HEK293 (cell line): ENCODE results near the gene ADAMTS16.

Source experiments
- CTCF ChIA-PET: fragments of 350-600 bp; formaldehyde crosslinking; extraction: SDS; loops from one replicate; lab custom pipeline; 2021; ENCODE audit warnings: antibody characterized with exemption; lab: Yijun Ruan, JAX
- POLR2A ChIA-PET: fragments of 300-600 bp; formaldehyde crosslinking; extraction: SDS; loops from one replicate; lab custom pipeline; 2020; ENCODE audit warnings: antibody characterized with exemption, inconsistent platforms; lab: Yijun Ruan, JAX
- H3K27ac ChIP-seq: fragments of 200-500 bp; sonication (Bioruptor generic); 2 replicates; pipeline ENCODE4 v1.5.1; 2014; ENCODE audit warnings: low read depth, low read length, control low read depth, inconsistent platforms; ENCODE audit errors: extremely low read depth
- H3K36me3 ChIP-seq, 2 experiments: fragments of 200-500 bp in 1 of 2; sonication (Bioruptor generic) in 1 of 2; 1 replicate in 1 of 2; 2 replicates in 1 of 2; pipeline ENCODE4 v1.5.1; 2014 to 2017; ENCODE audit warnings: inconsistent platforms in 2 of 2, low read length in 2 of 2; ENCODE audit not compliant: control insufficient read depth in 2 of 2, insufficient read depth in 1 of 2
- H3K4me1 ChIP-seq: fragments of 200-500 bp; sonication (Bioruptor generic); 2 replicates; pipeline ENCODE4 v1.5.1; 2014; ENCODE audit warnings: mild to moderate bottlenecking, low read length, inconsistent platforms; ENCODE audit not compliant: control insufficient read depth, insufficient read depth
- H3K4me3 ChIP-seq: 2 replicates; pipeline ENCODE4 v1.5.1; 2011; ENCODE audit warnings: low read depth, mild to moderate bottlenecking, control low read depth, low read length, moderate library complexity
- H3K9me3 ChIP-seq: fragments of 200-500 bp; sonication (Bioruptor generic); 2 replicates; pipeline ENCODE4 v1.5.1; 2014; ENCODE audit warnings: low read depth, low read length, inconsistent platforms; ENCODE audit not compliant: control insufficient read depth, insufficient read depth
- EGR2 ChIP-seq: fragments of 450-650 bp; formaldehyde crosslinking; IDR thresholded peaks from 2 replicates; pipeline ENCODE4 v1.5.1; 2016; ENCODE audit warnings: low read depth, missing biosample characterization, missing genetic modification characterization
- HIC1 ChIP-seq: fragments of 450-650 bp; formaldehyde crosslinking; IDR thresholded peaks from 2 replicates; pipeline ENCODE4 v1.5.1; 2016; ENCODE audit warnings: missing biosample characterization, missing genetic modification characterization
- PRDM2 ChIP-seq: fragments of 450-650 bp; formaldehyde crosslinking; IDR thresholded peaks from 2 replicates; pipeline ENCODE4 v1.5.1; 2016; ENCODE audit warnings: missing biosample characterization, missing genetic modification characterization, borderline replicate concordance
- ZBTB17 ChIP-seq: fragments of 450-650 bp; formaldehyde crosslinking; IDR thresholded peaks from 2 replicates; pipeline ENCODE4 v1.5.1; 2016; ENCODE audit warnings: missing biosample characterization, missing genetic modification characterization
- ZNF121 ChIP-seq: fragments of 450-650 bp; formaldehyde crosslinking; IDR thresholded peaks from 2 replicates; pipeline ENCODE4 v1.5.1; 2016; ENCODE audit warnings: missing biosample characterization, missing genetic modification characterization
- ZNF248 ChIP-seq: fragments of 450-650 bp; formaldehyde crosslinking; IDR thresholded peaks from 2 replicates; pipeline ENCODE4 v1.5.1; 2017; ENCODE audit warnings: missing biosample characterization, missing genetic modification characterization
- ZNF449 ChIP-seq: fragments of 450-650 bp; formaldehyde crosslinking; IDR thresholded peaks from 2 replicates; pipeline ENCODE4 v1.5.1; 2017; ENCODE audit warnings: missing biosample characterization, mild to moderate bottlenecking, missing genetic modification characterization, moderate library complexity
- ZNF549 ChIP-seq: fragments of 450-650 bp; IDR thresholded peaks from 2 replicates; pipeline ENCODE4 v1.5.1; 2018; ENCODE audit warnings: missing biosample characterization, missing genetic modification characterization, mild to moderate bottlenecking, inconsistent platforms, moderate library complexity
- ZNF580 ChIP-seq: fragments of 450-650 bp; formaldehyde crosslinking; IDR thresholded peaks from 2 replicates; pipeline ENCODE4 v1.5.1; 2016; ENCODE audit warnings: missing biosample characterization, missing genetic modification characterization
- ZNF585B ChIP-seq: fragments of 450-650 bp; formaldehyde crosslinking; IDR thresholded peaks from 2 replicates; pipeline ENCODE4 v1.5.1; 2016; ENCODE audit warnings: missing biosample characterization, missing genetic modification characterization
- ZNF76 ChIP-seq: fragments of 450-650 bp; formaldehyde crosslinking; IDR thresholded peaks from 2 replicates; pipeline ENCODE4; 2016; ENCODE audit warnings: low read depth, missing biosample characterization, missing genetic modification characterization, borderline replicate concordance
- ZNF837 ChIP-seq: fragments of 450-650 bp; formaldehyde crosslinking; IDR thresholded peaks from 2 replicates; pipeline ENCODE4 v1.5.1; 2016; ENCODE audit warnings: missing biosample characterization, missing genetic modification characterization
- TF ChIP-seq, protein P1 (sequence below): fragments of 450-650 bp; formaldehyde crosslinking; IDR thresholded peaks from 2 replicates; pipeline ENCODE4 v1.5.1; 2016; ENCODE audit warnings: missing biosample characterization, missing genetic modification characterization
- TF ChIP-seq, protein P2 (sequence below): fragments of 450-650 bp; formaldehyde crosslinking; IDR thresholded peaks from 2 replicates; pipeline ENCODE4; 2016; ENCODE audit warnings: missing biosample characterization, missing genetic modification characterization
- TF ChIP-seq, protein P3 (sequence below): fragments of 450-650 bp; formaldehyde crosslinking; IDR thresholded peaks from 2 replicates; pipeline ENCODE4 v1.5.1; 2016; ENCODE audit warnings: missing biosample characterization, missing genetic modification characterization

ADAMTS16 gene

DNA sequence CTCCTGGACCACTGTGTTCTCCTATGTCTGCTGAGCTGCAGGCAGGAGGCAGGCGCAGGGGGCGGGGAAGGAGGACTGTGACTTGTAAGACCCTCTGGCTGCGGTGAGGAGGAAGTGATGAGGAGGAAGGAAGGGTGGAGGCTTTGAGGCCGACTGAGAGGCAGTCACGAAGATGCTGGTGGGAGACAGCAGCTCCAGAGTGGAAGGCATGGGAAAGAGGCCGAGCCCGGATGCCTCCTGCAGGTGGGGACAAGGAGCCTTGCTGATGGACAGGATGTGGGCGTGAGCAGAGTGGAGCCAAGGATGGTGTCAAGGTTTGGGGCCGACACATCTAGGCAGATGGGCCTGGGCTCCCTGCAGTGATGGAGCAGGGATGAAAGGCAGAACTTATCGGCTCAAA is 208.0 kb downstream of the ADAMTS16 start:
- POLR2A ChIA-PET = no interaction called here
- Histone ChIP-seq H3K9me3 (no peaks in the 10 kb centered on the region), H3K27ac (no peak overlapping the region), H3K4me1 (peaks cover 28% of the 10 kb centered on the region), H3K4me3 (no peak overlapping the region), H3K36me3 (no peaks in the 10 kb centered on the region)
- TF ChIP-seq ZNF248 (no peak), ZNF580 (no peak), EGR2 (tag by site-specific recombination) (no peak), HIC1 (no peak), ZBTB17 (tag by site-specific recombination) (no peak), ZNF121 (tag by site-specific recombination) (no peak), ZNF585B (tag by site-specific recombination) (no peak), ZNF549 (no peak), PRDM2 (tag by site-specific recombination) (no peak), ZNF449 (tag by site-specific recombination) (no peak), ZNF837 (tag by site-specific recombination) (no peak), ZNF76 (tag by site-specific recombination) (no peak)
- TF ChIP-seq, protein P1, sequence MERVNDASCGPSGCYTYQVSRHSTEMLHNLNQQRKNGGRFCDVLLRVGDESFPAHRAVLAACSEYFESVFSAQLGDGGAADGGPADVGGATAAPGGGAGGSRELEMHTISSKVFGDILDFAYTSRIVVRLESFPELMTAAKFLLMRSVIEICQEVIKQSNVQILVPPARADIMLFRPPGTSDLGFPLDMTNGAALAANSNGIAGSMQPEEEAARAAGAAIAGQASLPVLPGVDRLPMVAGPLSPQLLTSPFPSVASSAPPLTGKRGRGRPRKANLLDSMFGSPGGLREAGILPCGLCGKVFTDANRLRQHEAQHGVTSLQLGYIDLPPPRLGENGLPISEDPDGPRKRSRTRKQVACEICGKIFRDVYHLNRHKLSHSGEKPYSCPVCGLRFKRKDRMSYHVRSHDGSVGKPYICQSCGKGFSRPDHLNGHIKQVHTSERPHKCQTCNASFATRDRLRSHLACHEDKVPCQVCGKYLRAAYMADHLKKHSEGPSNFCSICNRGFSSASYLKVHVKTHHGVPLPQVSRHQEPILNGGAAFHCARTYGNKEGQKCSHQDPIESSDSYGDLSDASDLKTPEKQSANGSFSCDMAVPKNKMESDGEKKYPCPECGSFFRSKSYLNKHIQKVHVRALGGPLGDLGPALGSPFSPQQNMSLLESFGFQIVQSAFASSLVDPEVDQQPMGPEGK = no peak
- TF ChIP-seq, protein P2, sequence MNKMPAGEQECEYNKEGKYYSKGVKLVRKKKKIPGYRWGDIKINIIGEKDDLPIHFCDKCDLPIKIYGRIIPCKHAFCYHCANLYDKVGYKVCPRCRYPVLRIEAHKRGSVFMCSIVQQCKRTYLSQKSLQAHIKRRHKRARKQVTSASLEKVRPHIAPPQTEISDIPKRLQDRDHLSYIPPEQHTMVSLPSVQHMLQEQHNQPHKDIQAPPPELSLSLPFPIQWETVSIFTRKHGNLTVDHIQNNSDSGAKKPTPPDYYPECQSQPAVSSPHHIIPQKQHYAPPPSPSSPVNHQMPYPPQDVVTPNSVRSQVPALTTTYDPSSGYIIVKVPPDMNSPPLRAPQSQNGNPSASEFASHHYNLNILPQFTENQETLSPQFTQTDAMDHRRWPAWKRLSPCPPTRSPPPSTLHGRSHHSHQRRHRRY (tag by site-specific recombination) = no peak
- TF ChIP-seq, protein P3, sequence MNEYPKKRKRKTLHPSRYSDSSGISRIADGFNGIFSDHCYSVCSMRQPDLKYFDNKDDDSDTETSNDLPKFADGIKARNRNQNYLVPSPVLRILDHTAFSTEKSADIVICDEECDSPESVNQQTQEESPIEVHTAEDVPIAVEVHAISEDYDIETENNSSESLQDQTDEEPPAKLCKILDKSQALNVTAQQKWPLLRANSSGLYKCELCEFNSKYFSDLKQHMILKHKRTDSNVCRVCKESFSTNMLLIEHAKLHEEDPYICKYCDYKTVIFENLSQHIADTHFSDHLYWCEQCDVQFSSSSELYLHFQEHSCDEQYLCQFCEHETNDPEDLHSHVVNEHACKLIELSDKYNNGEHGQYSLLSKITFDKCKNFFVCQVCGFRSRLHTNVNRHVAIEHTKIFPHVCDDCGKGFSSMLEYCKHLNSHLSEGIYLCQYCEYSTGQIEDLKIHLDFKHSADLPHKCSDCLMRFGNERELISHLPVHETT (tag by site-specific recombination) = no peak
- CTCF ChIA-PET = interaction anchor here (0.6 to 2.4 kb wide), 5 partner anchors 8 to 187 kb away, joined by 3 to 8 read pairs (median 5); no protein-coding TSS in a partner anchor
